Small intestine (tissue), 7 donors: Measurements from ENCODE around the gene MAD2L1BP. TPM values are rescaled to one million over a fixed set of nuclear protein-coding genes. Genes with fewer than 3 reads are reported as not detected.
"Not testable (repeated sequence)": the region's sequence is repeated elsewhere in the genome, so short reads cannot be mapped to it uniquely, and the experiment has no call there.

ENCODE experiments used
- DNase-seq, 2 donors: peaks; one replicate each; pipeline versions ENCODE4 v3.0.0 to v3.0.0-alpha.2; 2013
- FAIRE-seq: peaks from 2 replicates; lab custom pipeline; 2012; peaks lifted over from hg19 to GRCh38; lab: Jason Lieb, UNC
- H3K27ac ChIP-seq, 3 donors: one replicate each; pipeline ENCODE4 v1.5.1; 2013; ENCODE audit warnings: low read length in 2 of 3, mild to moderate bottlenecking in 2 of 3, control low read depth in 1 of 3, inconsistent platforms in 1 of 3, low read depth in 1 of 3, moderate library complexity in 1 of 3
- H3K27me3 ChIP-seq, 3 donors: one replicate each; pipeline ENCODE4 v1.6.1; 2013; ENCODE audit warnings: low read length in 3 of 3, inconsistent platforms in 1 of 3; ENCODE audit not compliant: control insufficient read depth in 3 of 3, insufficient read depth in 3 of 3
- H3K36me3 ChIP-seq, 3 donors: one replicate each; pipeline ENCODE4 v1.6.1; 2013; ENCODE audit warnings: low read length in 3 of 3, inconsistent platforms in 1 of 3, low read depth in 1 of 3, mild to moderate bottlenecking in 1 of 3, moderate library complexity in 1 of 3; ENCODE audit not compliant: control insufficient read depth in 3 of 3, insufficient read depth in 2 of 3
- H3K4me1 ChIP-seq, 3 donors: one replicate each; pipeline ENCODE4 v1.6.1; 2013; ENCODE audit warnings: low read length in 2 of 3, inconsistent platforms in 1 of 3, low read depth in 1 of 3, mild to moderate bottlenecking in 1 of 3, moderate library complexity in 1 of 3; ENCODE audit not compliant: control insufficient read depth in 3 of 3, insufficient read depth in 2 of 3
- H3K4me3 ChIP-seq, 3 donors: one replicate each; pipeline ENCODE4 v1.5.1; 2013; ENCODE audit warnings: low read length in 3 of 3, control low read depth in 1 of 3, inconsistent platforms in 1 of 3, low read depth in 1 of 3, mild to moderate bottlenecking in 1 of 3, moderate library complexity in 1 of 3
- H3K9me3 ChIP-seq, 2 donors: one replicate each; pipeline ENCODE4 v1.6.1; 2013; ENCODE audit warnings: low read depth in 1 of 2, low read length in 1 of 2; ENCODE audit not compliant: control insufficient read depth in 2 of 2, insufficient read depth in 1 of 2
- WGBS, 3 donors: extraction: QIAGEN DNeasy Blood & Tissue Kit; methylation state at CpG; one replicate each; pipeline ENCODE4 v1.1.7; 2013; 5-methylcytosine and 5-hydroxymethylcytosine counted together
- polyA plus RNA-seq, 4 donors: library from polyadenylated mRNA; stranded (reverse) in 3 of 4; unstranded in 1 of 4; fragments of 200-250 nt in 3 of 4; fragments of 120-200 nt in 1 of 4; gene quantifications; one replicate each; pipeline versions ENCODE4 v1.2.1 to v1.2.3, GENCODE V29; 2013
- donor health status: healthy with polysubstance abuse.
- donor health status: control.
- donor health status: control.
- donor health status: Bipolar disorder and iron deficiency.
- donor health status: healthy.

Gene MAD2L1BP
- polyA plus RNA-seq, 4 donors: 29.1 to 59.4 (median 46.3) TPM

- no peak for FAIRE-seq
- DNase-seq: peak in 1 of 2 donors; percentile 77
- Histone ChIP-seq H3K36me3 (peaks cover 0 to 22% (median 7%) of the 10 kb centered on the region in 3 donors), H3K27ac (peak within 1 kb of the TSS in 2 of 3 donors; percentile 9 to 47), H3K9me3 (no peaks in the 10 kb centered on the region), H3K4me1 (peaks cover 0 to 10% (median 0%) of the 10 kb centered on the region in 3 donors), H3K4me3 (peak within 1 kb of the TSS in 2 of 3 donors; percentile 9 to 47), H3K27me3 (no peaks in the 10 kb centered on the region)
- 14 to 50% (median 36%) methylated on average over 48 to 52 of the region's 52 CpGs for WGBS, 3 donors
Measured at GRCh38 chr6:43644940-43645612, 9.4 kb downstream of the MAD2L1BP start, which contains the start of gene RSPH9. RSPH9 (plus strand) TSS chr6:43645036; CDS start chr6:43645099, 63 bp downstream.

- FAIRE-seq: no peak
Measured at GRCh38 chr6:43645613-43645964, 9.9 kb downstream of the MAD2L1BP start.

GRCh38 chr6:43647613-43648012, 12.0 kb downstream of the MAD2L1BP start:
- Histone ChIP-seq H3K4me1 (peaks cover 0 to 8% (median 0%) of the 10 kb centered on the region in 3 donors), H3K27ac (no peak overlapping the region), H3K9me3 (no peaks in the 10 kb centered on the region), H3K27me3 (no peaks in the 10 kb centered on the region), H3K36me3 (peaks cover 0 to 4% (median 0%) of the 10 kb centered on the region in 3 donors), H3K4me3 (no peak overlapping the region)
- no peak for DNase-seq
- FAIRE-seq: no peak
- WGBS, 3 donors: 96% methylated on average over 3 of the region's 3 CpGs

More at GRCh38 chr6:43645613-43645964, 9.9 kb downstream of the MAD2L1BP start:
- no peaks in the 10 kb centered on the region for H3K9me3 ChIP-seq
- no peak for DNase-seq
- H3K4me3 ChIP-seq: peak overlapping the region in 1 of 3 donors; percentile 47
- H3K27me3 ChIP-seq: no peaks in the 10 kb centered on the region
- H3K27ac ChIP-seq: no peak overlapping the region
- H3K36me3 ChIP-seq: peaks cover 0 to 17% (median 2%) of the 10 kb centered on the region in 3 donors
- 16 to 54% (median 37%) methylated on average over 9 of the region's 9 CpGs for WGBS, 3 donors
- peaks cover 0 to 10% (median 0%) of the 10 kb centered on the region in 3 donors for H3K4me1 ChIP-seq

GRCh38 chr6:43648248-43648647, 12.6 kb downstream of the MAD2L1BP start:
- no peaks in the 10 kb centered on the region for H3K27me3 ChIP-seq
- H3K9me3 ChIP-seq: no peaks in the 10 kb centered on the region
- FAIRE-seq (no peak), DNase-seq (no peak)
- H3K4me3 ChIP-seq: no peak overlapping the region
- H3K27ac ChIP-seq: no peak overlapping the region
- peaks cover 0 to 4% (median 0%) of the 10 kb centered on the region in 3 donors for H3K36me3 ChIP-seq
- H3K4me1 ChIP-seq: peaks cover 0 to 8% (median 0%) of the 10 kb centered on the region in 3 donors
- 95 to 97% (median 96%) methylated on average over 2 of the region's 2 CpGs for WGBS, 3 donors

GRCh38 chr6:43652822-43653221, 17.2 kb downstream of the MAD2L1BP start:
- not testable (repeated sequence) for H3K36me3 ChIP-seq, DNase-seq, H3K9me3 ChIP-seq, H3K4me3 ChIP-seq, H3K4me1 ChIP-seq, FAIRE-seq, H3K27ac ChIP-seq, H3K27me3 ChIP-seq
- WGBS, 3 donors: 95 to 98% (median 95%) methylated on average over 2 of the region's 2 CpGs

GRCh38 chr6:43657221-43657802, 21.7 kb downstream of the MAD2L1BP start:
- no peak for FAIRE-seq

GRCh38 chr6:43658161-43658560, 22.5 kb downstream of the MAD2L1BP start:
- FAIRE-seq (no peak), DNase-seq (no peak)
- Histone ChIP-seq H3K9me3 (peaks cover 0 to 18% of the 10 kb centered on the region in 2 donors), H3K4me1 (no peaks in the 10 kb centered on the region), H3K36me3 (no peaks in the 10 kb centered on the region), H3K27me3 (no peaks in the 10 kb centered on the region), H3K27ac (no peak overlapping the region), H3K4me3 (no peak overlapping the region)
- 90 to 93% (median 90%) methylated on average over 9 of the region's 9 CpGs for WGBS, 3 donors

More at GRCh38 chr6:43657221-43657802, 21.7 kb downstream of the MAD2L1BP start:
- H3K36me3 ChIP-seq: no peaks in the 10 kb centered on the region
- no peaks in the 10 kb centered on the region for H3K4me1 ChIP-seq
- H3K27me3 ChIP-seq: no peaks in the 10 kb centered on the region
- H3K9me3 ChIP-seq: peaks cover 0 to 18% of the 10 kb centered on the region in 2 donors
- no peak for DNase-seq
- H3K27ac ChIP-seq: no peak overlapping the region
- WGBS, 3 donors: 89 to 93% (median 90%) methylated on average over 3 of the region's 3 CpGs
- H3K4me3 ChIP-seq: no peak overlapping the region

GRCh38 chr6:43662948-43663347, 27.3 kb downstream of the MAD2L1BP start:
- H3K4me3 ChIP-seq, H3K27ac ChIP-seq, H3K36me3 ChIP-seq, H3K27me3 ChIP-seq, DNase-seq, FAIRE-seq: not testable (repeated sequence)
- Histone ChIP-seq H3K9me3 (peaks cover 0 to 18% of the 10 kb centered on the region in 2 donors), H3K4me1 (peaks cover 0 to 11% (median 0%) of the 10 kb centered on the region in 3 donors)
- WGBS, 3 donors: 78 to 90% (median 88%) methylated on average over 5 of the region's 5 CpGs
